Kidney epithelial cell (primary cell): ENCODE results near the gene FLNC. TPM values are rescaled to one million over a fixed set of nuclear protein-coding genes. Genes with fewer than 3 reads are reported as not detected.
A peak's percentile ranks its signal among the peaks of the same experiment; 100 is the strongest.

ENCODE experiments used
- DNase-seq: peaks from one replicate; pipeline ENCODE4 v3.0.0-alpha.2; 2010; ENCODE audit warnings: low read depth
- H3K27me3 ChIP-seq: 2 replicates; pipeline ENCODE4 v1.6.0; 2011; ENCODE audit warnings: low read length; ENCODE audit not compliant: control insufficient read depth, insufficient read depth
- H3K36me3 ChIP-seq: 2 replicates; pipeline ENCODE4 v1.5.1; 2011; ENCODE audit warnings: low read length; ENCODE audit not compliant: control insufficient read depth, insufficient read depth
- H3K4me3 ChIP-seq: 2 replicates; pipeline ENCODE4 v1.5.1; 2011; ENCODE audit warnings: low read depth, mild to moderate bottlenecking, control low read depth, low read length
- CTCF ChIP-seq: IDR thresholded peaks from 2 replicates; pipeline ENCODE4 v1.5.1; 2011; ENCODE audit warnings: mild to moderate bottlenecking, moderate library complexity, low read length, control low read depth, inconsistent platforms; ENCODE audit not compliant: insufficient read depth, poor library complexity, severe bottlenecking
- total RNA-seq: library from RNA; depleted of rRNA; stranded (reverse); fragments of >200 nt; gene quantifications from 2 replicates; pipeline ENCODE4 v1.2.3, GENCODE V29; 2015

The FLNC gene
- total RNA-seq, 1 donor from 2014 or later, result 243 TPM

GRCh38 chr7:128827248-128827958 is 2.8 kb upstream of the FLNC start:
- H3K4me3 ChIP-seq, result no peak overlapping the region
- H3K27me3 ChIP-seq, result no peaks in the 10 kb centered on the region
- no peak for TF ChIP-seq CTCF
- no peaks in the 10 kb centered on the region for H3K36me3 ChIP-seq
- DNase-seq, result no peak

- no peaks in the 10 kb centered on the region for H3K36me3 ChIP-seq
- no peak for TF ChIP-seq CTCF
- no peak overlapping the region for H3K4me3 ChIP-seq
- no peaks in the 10 kb centered on the region for H3K27me3 ChIP-seq
- no peak for DNase-seq
Measured at GRCh38 chr7:128827971-128828711, 2.1 kb upstream of the FLNC start.

- Histone ChIP-seq H3K27me3 (no peaks in the 10 kb centered on the region), H3K4me3 (peak overlapping the region; percentile 24)
- no peak for DNase-seq
Measured at GRCh38 chr7:128829391-128830166, 627 bp upstream of the FLNC start.

GRCh38 chr7:128831178-128831993 is 1.2 kb downstream of the FLNC start:
- peak overlapping the region; percentile 59 for H3K4me3 ChIP-seq
- no peak for TF ChIP-seq CTCF
- H3K36me3 ChIP-seq, result no peaks in the 10 kb centered on the region
- no peak for DNase-seq
- no peaks in the 10 kb centered on the region for H3K27me3 ChIP-seq

More at GRCh38 chr7:128829391-128830166, 627 bp upstream of the FLNC start:
- H3K36me3 ChIP-seq, result no peaks in the 10 kb centered on the region
- TF ChIP-seq CTCF, result no peak

- no peak for TF ChIP-seq CTCF
- Histone ChIP-seq H3K27me3 (no peaks in the 10 kb centered on the region), H3K36me3 (no peaks in the 10 kb centered on the region), H3K4me3 (peak overlapping the region; percentile 59)
- DNase-seq, result no peak
Measured at GRCh38 chr7:128831994-128832879, 2.0 kb downstream of the FLNC start.
